Activated T-helper 17 cell treated with anti-CD3 and anti-CD28 coated beads, Interleukin-2, amount 50 U/mL, for 72 hours (primary cell): Measurements from ENCODE around the gene PRAMEF1. TPM values are rescaled to one million over a fixed set of nuclear protein-coding genes. Genes with fewer than 3 reads are reported as not detected.
"Not testable (repeated sequence)": the region's sequence is repeated elsewhere in the genome, so short reads cannot be mapped to it uniquely, and the experiment has no call there.

Experiments used
- ATAC-seq: fragments of 150-1000 bp; cut with Tn5 transposase; replicated peaks from 2 replicates; pipeline ENCODE4 v1.10.0; 2021; ENCODE audit warnings: mild to moderate bottlenecking, moderate library complexity
- H3K27ac Mint-ChIP-seq: one replicate; pipeline ENCODE4 v1.8.0; 2022; ENCODE audit warnings: mixed read lengths
- H3K27me3 Mint-ChIP-seq: one replicate; pipeline ENCODE4 v1.8.0; 2022; ENCODE audit warnings: mixed read lengths
- H3K36me3 Mint-ChIP-seq: one replicate; pipeline ENCODE4 v1.8.0; 2022; ENCODE audit warnings: low read depth, mild to moderate bottlenecking, mixed read lengths
- H3K4me1 Mint-ChIP-seq: one replicate; pipeline ENCODE4 v1.8.0; 2022; ENCODE audit warnings: mixed read lengths
- H3K4me3 Mint-ChIP-seq: one replicate; pipeline ENCODE4 v1.8.0; 2022; ENCODE audit warnings: mild to moderate bottlenecking, mixed read lengths
- H3K9me3 Mint-ChIP-seq: one replicate; pipeline ENCODE4 v1.8.0; 2022; ENCODE audit warnings: mixed read lengths
- total RNA-seq, 2 donors: library from RNA; stranded (reverse); gene quantifications; one replicate each; pipeline ENCODE4 v1.2.3, GENCODE V29; 2022

PRAMEF1 gene
- total RNA-seq, 2 donors from 2014 or later = not detected

DNA sequence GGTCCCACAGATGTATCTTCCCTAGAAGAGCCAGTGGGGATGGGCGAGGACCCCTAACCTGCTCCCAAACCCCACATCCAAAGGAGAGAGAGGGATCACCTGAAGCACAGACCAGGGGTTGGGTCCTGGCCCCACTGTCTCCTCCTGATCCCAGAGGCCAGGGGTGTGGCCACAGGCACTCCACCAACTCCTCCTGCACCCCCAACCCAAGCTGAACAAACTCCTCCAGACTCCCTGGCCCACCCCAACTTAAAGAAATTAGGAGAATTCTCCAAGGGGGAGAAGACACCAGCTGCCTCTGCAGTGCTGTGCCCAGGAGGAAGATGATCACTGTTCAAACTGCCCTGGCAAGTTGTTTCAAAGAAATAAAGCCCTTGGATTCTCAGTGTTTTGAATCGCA, 22.2 kb upstream of the PRAMEF1 start:
- ATAC-seq = no peak
- H3K9me3 Mint-ChIP-seq = no peaks in the 10 kb centered on the region
- no peak overlapping the region for H3K4me3 Mint-ChIP-seq
- H3K27ac Mint-ChIP-seq = no peak overlapping the region
- no peaks in the 10 kb centered on the region for H3K36me3 Mint-ChIP-seq
- peaks cover 43% of the 10 kb centered on the region for H3K27me3 Mint-ChIP-seq
- no peaks in the 10 kb centered on the region for H3K4me1 Mint-ChIP-seq

DNA sequence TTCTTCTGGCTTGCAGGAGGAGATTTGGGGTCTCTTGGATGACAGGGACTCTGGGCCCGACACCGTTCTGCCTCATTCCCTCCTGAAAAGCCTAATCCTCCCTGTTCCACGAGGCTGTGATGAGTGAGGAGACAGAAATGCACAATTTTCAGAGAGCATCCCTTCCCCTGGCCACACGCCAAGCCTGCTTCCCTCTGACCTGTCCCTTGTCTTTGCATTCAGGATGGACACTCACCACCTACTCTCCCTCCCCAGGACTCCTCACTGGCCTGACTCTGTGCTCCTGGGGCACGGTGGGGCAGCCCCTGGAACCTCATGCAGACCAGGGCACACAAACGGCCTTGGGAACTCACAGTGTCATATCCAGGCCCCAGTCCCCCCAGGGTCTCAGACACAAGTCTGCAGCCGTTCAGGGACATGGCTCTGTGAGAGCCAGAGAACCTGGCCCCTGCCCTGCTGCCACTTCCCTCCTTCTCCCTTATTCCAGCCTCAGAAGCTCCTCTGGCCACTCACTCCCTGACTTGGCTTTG, 21.2 kb upstream of the PRAMEF1 start:
- Mint-ChIP-seq H3K4me3 (no peak overlapping the region), H3K27me3 (peaks cover 43% of the 10 kb centered on the region), H3K4me1 (no peaks in the 10 kb centered on the region), H3K9me3 (no peaks in the 10 kb centered on the region), H3K36me3 (no peaks in the 10 kb centered on the region), H3K27ac (no peak overlapping the region)
- no peak for ATAC-seq

DNA sequence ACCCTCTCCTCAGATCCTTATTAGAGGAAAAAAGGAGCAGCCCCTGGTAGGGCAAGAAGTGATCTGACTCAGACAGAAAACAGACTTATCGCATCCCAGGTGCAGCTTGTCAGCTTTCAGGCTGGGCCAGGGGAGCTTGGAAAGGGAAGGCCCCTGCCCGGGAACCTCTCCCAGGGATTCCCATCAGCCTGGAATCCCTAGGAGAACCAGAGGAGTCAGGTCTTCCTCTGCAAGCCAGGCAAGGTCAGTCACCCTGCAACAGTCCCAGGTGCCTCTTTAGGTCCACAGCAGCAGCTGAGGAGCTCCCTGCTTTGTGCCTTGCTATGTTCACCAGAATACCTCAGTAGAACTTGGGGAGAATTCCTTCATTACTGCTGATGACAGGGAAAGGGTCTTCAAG, 20.6 kb upstream of the PRAMEF1 start:
- Mint-ChIP-seq H3K9me3 (no peaks in the 10 kb centered on the region), H3K27ac (no peak overlapping the region), H3K27me3 (peaks cover 40% of the 10 kb centered on the region), H3K4me3 (no peak overlapping the region), H3K4me1 (no peaks in the 10 kb centered on the region), H3K36me3 (no peaks in the 10 kb centered on the region)
- no peak for ATAC-seq

DNA sequence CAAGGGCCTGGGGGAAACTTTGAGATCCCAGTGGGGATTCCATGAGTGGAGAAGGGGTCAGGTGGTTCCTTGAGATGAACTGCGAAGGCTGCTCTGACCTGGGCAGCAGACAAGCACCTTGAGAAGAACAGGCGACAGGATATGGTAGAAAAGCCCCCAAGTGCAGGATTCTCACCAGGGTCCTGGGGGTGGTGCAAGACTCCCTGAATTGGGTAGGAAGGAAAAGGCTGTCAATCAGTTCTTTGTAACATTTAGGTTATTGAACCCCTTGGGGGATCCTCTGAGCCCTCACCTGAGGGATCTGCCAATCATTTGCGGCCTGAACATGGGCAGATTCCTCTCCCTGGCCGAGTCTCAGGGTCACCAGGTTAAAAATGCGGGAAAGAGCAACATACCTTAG, 20.0 kb upstream of the PRAMEF1 start:
- peaks cover 40% of the 10 kb centered on the region for H3K27me3 Mint-ChIP-seq
- no peak overlapping the region for H3K27ac Mint-ChIP-seq
- H3K4me1 Mint-ChIP-seq = no peaks in the 10 kb centered on the region
- ATAC-seq = no peak
- H3K9me3 Mint-ChIP-seq = no peaks in the 10 kb centered on the region
- H3K4me3 Mint-ChIP-seq = no peak overlapping the region
- H3K36me3 Mint-ChIP-seq = no peaks in the 10 kb centered on the region

DNA sequence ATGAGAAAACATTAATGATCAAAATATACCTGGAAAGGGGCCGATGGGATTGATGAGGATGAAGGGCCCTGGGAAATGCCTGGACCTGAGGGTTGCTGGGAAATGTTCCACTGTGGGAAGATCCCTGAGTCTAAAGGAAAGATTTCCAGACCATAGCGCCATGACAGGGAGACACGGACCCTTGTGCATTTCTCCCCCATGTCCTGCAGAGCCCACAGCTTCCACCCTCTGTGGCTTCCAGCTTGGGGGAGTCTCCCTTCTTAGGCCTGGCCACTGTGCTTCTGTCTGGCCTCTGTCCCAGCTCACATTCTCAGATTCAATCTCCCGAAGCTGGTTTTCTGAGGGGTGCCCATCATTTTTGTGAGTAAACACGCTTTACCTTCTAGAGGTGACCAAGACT, 18.7 kb upstream of the PRAMEF1 start:
- H3K27ac Mint-ChIP-seq = no peak overlapping the region
- no peaks in the 10 kb centered on the region for H3K4me1 Mint-ChIP-seq
- no peaks in the 10 kb centered on the region for H3K36me3 Mint-ChIP-seq
- H3K9me3 Mint-ChIP-seq = no peaks in the 10 kb centered on the region
- H3K4me3 Mint-ChIP-seq = no peak overlapping the region
- no peak for ATAC-seq
- H3K27me3 Mint-ChIP-seq = peaks cover 33% of the 10 kb centered on the region

DNA sequence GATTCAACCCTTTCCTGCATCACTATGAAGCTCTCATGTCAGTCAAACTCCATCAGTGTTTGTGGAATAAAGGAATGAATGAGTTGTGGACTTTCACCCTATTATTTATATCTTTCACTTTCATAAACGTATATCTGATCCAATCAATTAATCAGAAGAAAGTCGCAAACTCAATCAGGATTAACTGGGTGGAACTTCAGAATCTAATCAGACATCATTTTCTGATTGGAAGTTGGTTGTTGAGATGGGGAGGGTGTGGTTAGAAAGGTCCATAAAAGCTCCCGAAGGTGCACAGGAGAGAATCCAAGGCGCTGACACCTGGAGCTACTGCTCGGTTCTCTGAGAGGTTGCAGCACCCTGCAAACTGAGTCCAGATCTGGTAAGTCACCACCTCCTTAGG, 17.8 kb upstream of the PRAMEF1 start, which contains the start of gene PRAMEF12:
Gene PRAMEF12 (plus strand): TSS at position 301 of the 400 bp plus-strand sequence. CDS start 1,130 bp downstream, outside the sequence.
- H3K4me3 Mint-ChIP-seq = no peak within 1 kb of the TSS
- no peaks in the 10 kb centered on the region for H3K36me3 Mint-ChIP-seq
- peaks cover 34% of the 10 kb centered on the region for H3K27me3 Mint-ChIP-seq
- H3K27ac Mint-ChIP-seq = no peak within 1 kb of the TSS
- ATAC-seq = no peak
- H3K9me3 Mint-ChIP-seq = no peaks in the 10 kb centered on the region
- no peaks in the 10 kb centered on the region for H3K4me1 Mint-ChIP-seq

DNA sequence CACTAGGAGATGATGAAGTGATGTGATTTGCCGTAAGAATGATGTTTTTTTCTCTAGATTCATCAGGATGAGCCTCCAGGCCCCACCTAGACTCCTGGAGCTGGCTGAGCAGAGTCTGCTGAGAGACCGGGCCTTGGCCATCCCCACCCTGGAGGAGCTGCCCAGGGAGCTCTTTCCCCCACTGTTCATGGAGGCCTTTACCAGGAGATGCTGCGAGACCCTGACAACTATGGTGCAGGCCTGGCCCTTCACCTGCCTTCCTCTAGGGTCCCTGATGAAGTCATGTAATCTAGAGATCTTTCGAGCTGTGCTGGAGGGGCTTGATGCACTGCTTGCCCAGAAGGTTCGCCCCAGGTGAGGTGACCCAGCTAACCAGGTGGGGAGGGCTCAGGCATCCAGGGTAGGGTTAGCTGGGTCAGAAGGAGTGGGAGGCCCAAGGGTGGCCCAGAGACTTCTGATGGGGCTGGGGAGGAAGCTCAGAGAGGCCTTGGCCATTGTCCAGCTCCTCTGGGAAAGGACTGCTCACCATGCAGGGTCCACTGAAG, 16.3 kb upstream of the PRAMEF1 start:
- H3K27me3 Mint-ChIP-seq = peaks cover 40% of the 10 kb centered on the region
- H3K36me3 Mint-ChIP-seq = no peaks in the 10 kb centered on the region
- H3K27ac Mint-ChIP-seq = no peak overlapping the region
- H3K4me1 Mint-ChIP-seq = no peaks in the 10 kb centered on the region
- no peaks in the 10 kb centered on the region for H3K9me3 Mint-ChIP-seq
- H3K4me3 Mint-ChIP-seq = no peak overlapping the region
- no peak for ATAC-seq

DNA sequence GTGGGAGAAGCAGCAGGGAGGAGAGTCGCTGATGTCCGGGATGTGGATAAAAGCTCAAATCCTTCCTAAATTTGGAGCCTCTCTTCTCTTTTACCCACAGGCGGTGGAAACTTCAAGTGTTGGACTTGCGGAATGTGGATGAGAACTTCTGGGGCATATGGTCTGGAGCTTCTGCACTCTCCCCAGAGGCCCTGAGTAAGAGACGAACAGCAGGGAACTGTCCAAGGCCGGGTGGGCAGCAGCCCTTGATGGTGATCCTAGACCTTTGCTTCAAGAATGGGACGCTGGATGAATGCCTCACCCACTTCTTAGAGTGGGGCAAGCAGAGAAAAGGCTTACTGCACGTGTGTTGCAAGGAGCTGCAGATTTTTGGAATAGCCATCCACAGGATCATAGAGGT, 15.8 kb upstream of the PRAMEF1 start:
- Mint-ChIP-seq H3K9me3 (no peaks in the 10 kb centered on the region), H3K4me3 (no peak overlapping the region), H3K36me3 (no peaks in the 10 kb centered on the region), H3K4me1 (no peaks in the 10 kb centered on the region), H3K27ac (no peak overlapping the region), H3K27me3 (peaks cover 34% of the 10 kb centered on the region)
- no peak for ATAC-seq

DNA sequence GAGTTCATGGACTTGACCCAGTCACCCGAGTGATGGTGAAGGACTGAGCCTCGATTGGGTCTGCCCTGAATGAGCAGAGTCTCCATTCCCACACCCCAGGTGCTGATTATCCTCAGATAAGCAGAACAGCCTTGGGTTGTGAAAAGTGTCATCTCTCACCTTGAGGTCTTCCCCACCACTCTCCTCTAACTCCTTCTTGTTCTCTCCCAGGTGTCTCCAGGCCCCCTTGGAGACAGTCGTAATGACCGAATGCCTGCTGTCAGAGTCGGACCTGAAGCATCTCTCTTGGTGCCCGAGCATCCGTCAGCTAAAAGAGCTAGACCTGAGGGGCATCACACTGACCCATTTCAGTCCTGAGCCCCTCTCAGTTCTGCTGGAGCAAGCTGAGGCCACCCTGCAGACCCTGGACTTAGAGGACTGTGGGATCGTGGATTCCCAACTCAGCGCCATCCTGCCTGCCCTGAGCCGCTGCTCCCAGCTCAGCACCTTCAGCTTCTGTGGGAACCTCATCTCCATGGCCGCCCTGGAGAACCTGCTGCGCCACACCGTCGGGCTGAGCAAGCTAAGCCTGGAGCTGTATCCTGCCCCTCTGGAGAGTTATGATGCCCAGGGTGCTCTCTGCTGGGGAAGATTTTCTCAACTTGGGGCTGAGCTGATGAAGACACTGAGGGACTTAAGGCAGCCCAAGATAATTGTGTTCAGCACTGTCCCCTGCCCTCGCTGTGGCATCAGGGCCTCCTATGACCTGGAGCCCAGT, 14.2 kb upstream of the PRAMEF1 start:
- H3K4me1 Mint-ChIP-seq = no peaks in the 10 kb centered on the region
- H3K27me3 Mint-ChIP-seq = peaks cover 29% of the 10 kb centered on the region
- no peak overlapping the region for H3K4me3 Mint-ChIP-seq
- no peaks in the 10 kb centered on the region for H3K36me3 Mint-ChIP-seq
- no peak for ATAC-seq
- H3K27ac Mint-ChIP-seq = no peak overlapping the region
- no peaks in the 10 kb centered on the region for H3K9me3 Mint-ChIP-seq

DNA sequence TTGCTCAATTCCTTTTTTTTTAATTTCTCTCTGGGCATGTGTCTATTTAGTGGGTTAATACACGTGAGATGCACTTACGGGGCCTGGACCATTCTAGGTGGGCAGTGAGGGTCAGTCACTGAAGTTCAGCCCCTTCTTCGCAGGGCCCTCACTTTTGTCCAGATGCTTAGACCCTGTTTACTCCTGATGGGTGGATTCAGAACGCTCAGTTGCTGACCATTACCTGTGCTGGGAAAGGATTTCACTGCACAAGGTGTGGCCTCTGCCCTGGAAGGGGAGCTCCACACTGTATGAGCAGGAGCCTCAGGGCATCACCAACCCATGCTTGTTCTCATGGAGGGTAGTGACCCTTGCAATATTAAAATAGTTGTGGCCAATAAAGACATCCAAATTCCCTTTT, 13.1 kb upstream of the PRAMEF1 start:
- Mint-ChIP-seq H3K27ac (no peak overlapping the region), H3K4me3 (no peak overlapping the region), H3K36me3 (no peaks in the 10 kb centered on the region), H3K9me3 (no peaks in the 10 kb centered on the region), H3K4me1 (no peaks in the 10 kb centered on the region), H3K27me3 (peaks cover 24% of the 10 kb centered on the region)
- ATAC-seq = no peak

DNA sequence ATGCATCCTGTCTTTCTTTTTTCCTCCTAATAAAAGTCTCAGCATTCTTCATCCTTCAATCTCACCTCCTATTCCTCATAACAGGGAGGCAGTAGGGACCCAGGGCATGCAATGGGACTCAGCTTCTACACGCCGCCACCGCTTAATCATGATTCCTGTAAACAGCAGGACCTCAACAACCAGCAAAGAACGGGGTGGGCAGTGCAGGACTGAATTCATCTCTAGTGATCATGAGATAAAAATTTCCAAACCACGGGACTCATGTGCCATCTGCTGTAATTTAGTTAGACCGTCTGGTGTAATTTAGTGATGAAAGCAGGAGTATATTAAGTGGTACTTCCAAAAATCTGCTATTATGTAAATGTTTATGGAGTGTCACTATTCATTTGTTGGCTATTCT, 12.3 kb upstream of the PRAMEF1 start:
- Mint-ChIP-seq H3K36me3 (no peaks in the 10 kb centered on the region), H3K9me3 (peaks cover 3% of the 10 kb centered on the region), H3K27ac (no peak overlapping the region), H3K27me3 (peaks cover 22% of the 10 kb centered on the region), H3K4me1 (no peaks in the 10 kb centered on the region), H3K4me3 (no peak overlapping the region)
- ATAC-seq = no peak

DNA sequence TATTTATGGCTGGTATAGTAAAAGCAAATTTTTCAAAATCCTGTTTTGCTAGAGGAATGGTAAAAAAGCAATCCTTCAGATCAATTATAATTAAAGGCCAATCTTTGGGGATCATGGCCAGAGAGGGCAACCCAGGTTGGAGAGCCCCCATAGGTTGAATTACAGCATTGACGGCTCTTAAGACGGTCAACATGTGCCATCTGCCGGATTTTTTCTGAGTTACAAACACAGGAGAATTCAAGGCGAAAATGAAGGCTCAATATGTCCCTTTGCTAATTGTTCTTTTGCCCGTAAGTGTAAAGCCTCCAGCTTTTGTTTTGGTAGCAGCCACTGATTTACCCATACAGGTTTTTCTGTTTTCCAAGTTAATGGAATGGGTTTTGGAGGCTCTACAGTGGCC, 9.7 kb upstream of the PRAMEF1 start:
- H3K27ac Mint-ChIP-seq, ATAC-seq, H3K36me3 Mint-ChIP-seq, H3K4me3 Mint-ChIP-seq, H3K4me1 Mint-ChIP-seq: not testable (repeated sequence)
- peaks cover 22% of the 10 kb centered on the region for H3K27me3 Mint-ChIP-seq
- peaks cover 11% of the 10 kb centered on the region for H3K9me3 Mint-ChIP-seq

DNA sequence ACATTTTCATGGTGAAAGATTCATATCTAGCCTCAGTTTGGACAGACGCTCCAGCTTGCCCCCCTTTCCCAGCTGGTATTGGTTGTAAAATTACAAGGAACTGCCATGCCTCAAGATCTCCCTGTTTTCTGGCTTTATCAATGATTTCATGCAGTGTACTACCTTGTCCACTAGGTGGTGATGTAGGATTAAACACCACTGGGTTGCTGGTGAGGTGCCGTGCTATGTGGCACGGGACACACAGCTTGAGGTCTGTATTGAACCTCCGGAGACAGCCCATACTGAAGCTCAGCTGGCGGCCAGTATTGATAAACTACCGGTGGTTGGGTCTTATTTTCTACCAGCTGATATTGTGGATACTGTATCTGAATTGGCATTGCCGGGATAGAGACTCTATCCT, 7.4 kb upstream of the PRAMEF1 start:
- not testable (repeated sequence) for H3K36me3 Mint-ChIP-seq

DNA sequence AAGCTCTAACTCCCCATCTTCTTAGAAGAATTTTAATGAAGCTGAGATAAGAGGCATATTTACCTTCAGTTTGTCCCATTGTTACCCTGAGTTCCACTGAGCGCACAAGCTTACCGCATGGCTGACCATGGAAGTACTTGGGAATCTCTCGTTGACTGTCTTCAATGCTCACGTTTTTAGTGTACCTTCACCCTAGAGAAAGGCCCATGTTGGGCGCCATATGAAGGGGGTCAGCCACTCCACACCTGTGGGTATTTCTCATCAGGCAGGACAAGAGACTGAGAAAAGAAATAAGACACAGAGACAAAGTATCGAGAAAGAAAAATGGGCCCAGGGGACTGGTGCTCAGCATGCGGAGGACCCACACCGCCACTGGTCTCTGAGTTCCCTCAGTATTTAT, 6.5 kb upstream of the PRAMEF1 start:
- not testable (repeated sequence) for H3K27me3 Mint-ChIP-seq, H3K36me3 Mint-ChIP-seq, H3K27ac Mint-ChIP-seq, H3K4me1 Mint-ChIP-seq, ATAC-seq, H3K4me3 Mint-ChIP-seq
- H3K9me3 Mint-ChIP-seq = peaks cover 11% of the 10 kb centered on the region

More for the DNA sequence above, 7.4 kb upstream of the PRAMEF1 start:
- not testable (repeated sequence) for H3K4me3 Mint-ChIP-seq, ATAC-seq, H3K27ac Mint-ChIP-seq, H3K4me1 Mint-ChIP-seq, H3K27me3 Mint-ChIP-seq
- H3K9me3 Mint-ChIP-seq = peaks cover 11% of the 10 kb centered on the region

DNA sequence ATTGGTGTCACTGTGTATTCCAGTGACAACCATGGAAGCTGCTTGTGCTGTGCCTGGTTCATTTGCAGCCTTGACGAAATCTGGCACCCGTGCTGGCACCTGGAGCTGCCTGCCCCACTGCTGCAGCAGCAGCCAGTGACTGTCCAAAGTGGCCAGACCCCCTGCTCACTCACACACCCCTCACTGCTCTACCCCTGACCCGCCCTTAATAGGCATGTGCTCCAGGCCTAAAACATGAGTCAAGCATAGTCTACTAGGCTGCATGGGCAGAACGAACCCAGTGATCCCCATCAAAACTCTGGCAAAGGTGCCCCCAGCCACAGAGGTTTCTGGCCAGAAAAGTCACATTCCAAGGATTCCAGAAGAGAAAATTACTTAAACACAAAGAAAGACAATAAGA, 7.7 kb downstream of the PRAMEF1 start:
- ATAC-seq = no peak
- Mint-ChIP-seq H3K4me1 (no peaks in the 10 kb centered on the region), H3K9me3 (peaks cover 4% of the 10 kb centered on the region), H3K4me3 (no peak overlapping the region), H3K36me3 (no peaks in the 10 kb centered on the region), H3K27me3 (peaks cover 3% of the 10 kb centered on the region), H3K27ac (no peak overlapping the region)
